Tibial artery (tissue), 4 donors: ENCODE results near the gene TTLL5.

ENCODE experiments used
- DNase-seq, 2 donors: peaks; one replicate each; pipeline ENCODE4 v3.0.0-alpha.2; 2019
- H3K27ac ChIP-seq, 2 donors: fragments of 200-600 bp; sonication (generic) in 1 of 2; 1 replicate in 1 of 2; 2 replicates in 1 of 2; pipeline ENCODE4 v1.5.1; 2018 to 2019; ENCODE audit warnings: mild to moderate bottlenecking in 1 of 2
- H3K27me3 ChIP-seq, 2 donors: fragments of 200-600 bp; sonication (generic) in 1 of 2; one replicate each; pipeline versions ENCODE4 v1.5.1 to v1.6.0; 2016 to 2019
- H3K36me3 ChIP-seq, 3 donors: fragments of 200-600 bp; sonication (generic) in 2 of 3; one replicate each; pipeline ENCODE4 v1.5.1; 2016 to 2019; ENCODE audit warnings: mild to moderate bottlenecking in 2 of 3
- H3K4me1 ChIP-seq, 4 donors: fragments of 200-600 bp; sonication (generic) in 2 of 4; 1 replicate in 3 of 4; 2 replicates in 1 of 4; pipeline ENCODE4 v1.5.1; 2016 to 2019
- H3K4me3 ChIP-seq, 2 donors: fragments of 200-600 bp; sonication (generic) in 1 of 2; 1 replicate in 1 of 2; 2 replicates in 1 of 2; pipeline ENCODE4 v1.5.1; 2018 to 2019; ENCODE audit warnings: mild to moderate bottlenecking in 2 of 2
- H3K9me3 ChIP-seq, 3 donors: fragments of 200-600 bp; sonication (generic) in 1 of 3; one replicate each; pipeline ENCODE4 v1.5.1; 2016 to 2019
- CTCF ChIP-seq, 2 experiments: fragments of 200-600 bp in 1 of 2; fragments of 450-650 bp in 1 of 2; IDR thresholded peaks; one replicate each; pipeline ENCODE4 v1.5.1; 2017 to 2019; ENCODE audit warnings: antibody characterized with exemption in 2 of 2, mild to moderate bottlenecking in 1 of 2, moderate library complexity in 1 of 2
- intact Hi-C: fragments of 100-400 bp; cut with DNase I; formaldehyde crosslinking; loops from one replicate; pipeline ENCODE4 v1.15.0; 2023; ENCODE audit warnings: low total_unique reads

TTLL5 gene

GRCh38 chr14:75748336-75748735 is 87.3 kb downstream of the TTLL5 start:
- no peak for DNase-seq
- no peak overlapping the region for H3K4me3 ChIP-seq
- no peak overlapping the region for H3K27ac ChIP-seq
- TF ChIP-seq CTCF (IDR thresholded peaks at IDR 0.05) = no peak
- peaks cover 18 to 31% (median 24%) of the 10 kb centered on the region in 3 donors for H3K36me3 ChIP-seq
- intact Hi-C loops = no loop called here
- peaks cover 0 to 8% (median 0%) of the 10 kb centered on the region in 3 donors for H3K9me3 ChIP-seq
- peaks cover 0 to 16% (median 4%) of the 10 kb centered on the region in 4 donors for H3K4me1 ChIP-seq
- no peaks in the 10 kb centered on the region for H3K27me3 ChIP-seq

GRCh38 chr14:75751296-75751695 is 90.2 kb downstream of the TTLL5 start:
- Histone ChIP-seq H3K4me3 (no peak overlapping the region), H3K9me3 (peaks cover 0 to 8% (median 0%) of the 10 kb centered on the region in 3 donors), H3K27ac (no peak overlapping the region), H3K4me1 (peaks cover 0 to 23% (median 4%) of the 10 kb centered on the region in 4 donors), H3K36me3 (peaks cover 12 to 16% (median 13%) of the 10 kb centered on the region in 3 donors), H3K27me3 (no peaks in the 10 kb centered on the region)
- DNase-seq = no peak
- TF ChIP-seq CTCF (IDR thresholded peaks at IDR 0.05) = no peak
- intact Hi-C loops = no loop called here

GRCh38 chr14:75752086-75752485 is 91.0 kb downstream of the TTLL5 start:
- no peak for TF ChIP-seq CTCF (IDR thresholded peaks at IDR 0.05)
- Histone ChIP-seq H3K27me3 (no peaks in the 10 kb centered on the region), H3K9me3 (peaks cover 0 to 4% (median 0%) of the 10 kb centered on the region in 3 donors), H3K27ac (peak overlapping the region in 1 of 2 donors; percentile 43), H3K36me3 (peaks cover 5 to 15% (median 8%) of the 10 kb centered on the region in 3 donors), H3K4me3 (no peak overlapping the region), H3K4me1 (peaks cover 0 to 23% (median 4%) of the 10 kb centered on the region in 4 donors)
- DNase-seq = no peak
- intact Hi-C loops = no loop called here

GRCh38 chr14:75752907-75753594 is 92.0 kb downstream of the TTLL5 start:
- intact Hi-C loops = no loop called here
- no peak overlapping the region for H3K4me3 ChIP-seq
- H3K27ac ChIP-seq = peak overlapping the region; percentile 40 to 43
- peaks cover 0 to 8% (median 3%) of the 10 kb centered on the region in 3 donors for H3K36me3 ChIP-seq
- no peak for DNase-seq
- no peaks in the 10 kb centered on the region for H3K27me3 ChIP-seq
- H3K9me3 ChIP-seq = no peaks in the 10 kb centered on the region
- no peak for TF ChIP-seq CTCF (IDR thresholded peaks at IDR 0.05)
- peaks cover 0 to 23% (median 4%) of the 10 kb centered on the region in 4 donors for H3K4me1 ChIP-seq

- Histone ChIP-seq H3K4me1 (peaks cover 0 to 23% (median 4%) of the 10 kb centered on the region in 4 donors), H3K27ac (peak overlapping the region in 1 of 2 donors; percentile 43), H3K27me3 (no peaks in the 10 kb centered on the region), H3K36me3 (peaks cover 0 to 8% (median 0%) of the 10 kb centered on the region in 3 donors), H3K4me3 (no peak overlapping the region), H3K9me3 (no peaks in the 10 kb centered on the region)
- no peak for TF ChIP-seq CTCF (IDR thresholded peaks at IDR 0.05)
- no peak for DNase-seq
- intact Hi-C loops = no loop called here
Measured at GRCh38 chr14:75753696-75754095, 92.7 kb downstream of the TTLL5 start.
